ENCODE measurements around the gene NR6A1. TPM values are rescaled to one million over a fixed set of nuclear protein-coding genes. Genes with fewer than 3 reads are reported as not detected.

NR6A1 gene
- total RNA-seq, 2 experiments from 2014 or later: 0.74 to 1.1 TPM

DNA sequence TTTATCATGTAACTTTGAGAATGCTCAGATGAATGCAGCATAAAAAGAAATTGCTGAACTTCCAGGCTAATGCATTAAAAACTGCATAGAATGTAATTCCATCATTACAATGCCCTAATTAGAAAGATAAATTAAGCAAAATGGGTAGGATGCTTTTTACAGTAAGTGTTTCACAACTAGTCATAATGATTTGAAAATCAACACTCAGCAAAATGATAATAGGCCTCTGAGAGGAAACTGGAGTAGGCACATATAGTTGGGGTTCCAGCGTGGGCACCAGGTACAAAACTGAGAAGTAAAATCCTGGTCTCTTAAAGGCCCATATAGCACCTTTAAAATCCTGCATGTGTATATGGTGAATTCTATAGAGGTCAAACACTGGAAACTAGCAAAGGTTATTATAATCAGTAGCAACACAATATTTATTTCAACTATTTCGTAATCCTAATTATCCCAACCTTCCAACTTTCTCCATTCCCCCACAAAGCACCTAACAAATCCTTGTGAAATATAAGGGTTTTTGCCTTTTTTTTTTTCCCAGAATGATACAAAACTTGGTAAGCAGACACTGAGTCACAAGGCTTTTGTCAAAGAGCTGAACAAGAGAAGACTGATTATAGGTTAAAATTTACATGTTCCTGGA is 155.9 kb downstream of the NR6A1 start:
- ChIA-PET POLR2A (interaction anchor here (0.7 kb wide), 1 partner anchor 23 kb away, joined by 3 read pairs; no protein-coding TSS in a partner anchor), CTCF (interaction anchor here (1.1 to 8.2 kb wide), 2 partner anchors 21 to 97 kb away, joined by 4 to 122 read pairs; no protein-coding TSS in a partner anchor)
- H3K4me3 Mint-ChIP-seq: no peak overlapping the region
- DNase-seq (no peak), ATAC-seq (no peak)
- intact Hi-C loops (cut with micrococcal nuclease): no loop called here
- H3K4me1 Mint-ChIP-seq (ENCODE audit: low read depth): no peaks in the 10 kb centered on the region
- H3K27ac Mint-ChIP-seq: no peak overlapping the region
- no peaks in the 10 kb centered on the region for H3K9me3 Mint-ChIP-seq
- TF ChIP-seq, protein P1, sequence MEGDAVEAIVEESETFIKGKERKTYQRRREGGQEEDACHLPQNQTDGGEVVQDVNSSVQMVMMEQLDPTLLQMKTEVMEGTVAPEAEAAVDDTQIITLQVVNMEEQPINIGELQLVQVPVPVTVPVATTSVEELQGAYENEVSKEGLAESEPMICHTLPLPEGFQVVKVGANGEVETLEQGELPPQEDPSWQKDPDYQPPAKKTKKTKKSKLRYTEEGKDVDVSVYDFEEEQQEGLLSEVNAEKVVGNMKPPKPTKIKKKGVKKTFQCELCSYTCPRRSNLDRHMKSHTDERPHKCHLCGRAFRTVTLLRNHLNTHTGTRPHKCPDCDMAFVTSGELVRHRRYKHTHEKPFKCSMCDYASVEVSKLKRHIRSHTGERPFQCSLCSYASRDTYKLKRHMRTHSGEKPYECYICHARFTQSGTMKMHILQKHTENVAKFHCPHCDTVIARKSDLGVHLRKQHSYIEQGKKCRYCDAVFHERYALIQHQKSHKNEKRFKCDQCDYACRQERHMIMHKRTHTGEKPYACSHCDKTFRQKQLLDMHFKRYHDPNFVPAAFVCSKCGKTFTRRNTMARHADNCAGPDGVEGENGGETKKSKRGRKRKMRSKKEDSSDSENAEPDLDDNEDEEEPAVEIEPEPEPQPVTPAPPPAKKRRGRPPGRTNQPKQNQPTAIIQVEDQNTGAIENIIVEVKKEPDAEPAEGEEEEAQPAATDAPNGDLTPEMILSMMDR (IDR thresholded peaks at IDR 0.05): no peak
- H3K27me3 Mint-ChIP-seq: peaks cover 5% of the 10 kb centered on the region
- no peaks in the 10 kb centered on the region for H3K36me3 Mint-ChIP-seq (ENCODE audit: low read depth)

DNA sequence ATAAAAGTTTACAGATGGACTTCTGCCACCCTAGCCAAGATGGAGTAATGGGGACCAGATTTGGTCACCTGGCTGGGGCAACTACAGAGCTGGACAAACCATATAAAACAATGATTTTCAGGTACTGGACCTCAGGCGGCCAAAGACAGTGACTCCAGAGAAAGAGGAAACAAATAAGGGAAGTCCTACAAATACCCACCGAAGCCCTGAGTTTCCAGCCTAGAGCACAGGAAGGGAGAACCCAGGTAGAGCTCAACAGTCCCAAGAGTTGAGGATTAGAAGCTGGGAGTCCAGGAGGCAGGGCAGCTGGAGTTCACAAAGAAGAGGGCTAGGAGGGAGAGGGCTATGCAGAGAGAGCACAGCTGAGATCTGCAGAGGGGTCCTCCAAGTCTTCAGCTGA is 157.3 kb downstream of the NR6A1 start:
- no peak for DNase-seq
- intact Hi-C loops (cut with micrococcal nuclease): no loop called here
- ChIA-PET CTCF (interaction anchor here (0.6 to 8.2 kb wide), 4 partner anchors 16 to 269 kb away, joined by 4 to 122 read pairs (median 6); no protein-coding TSS in a partner anchor), POLR2A (interaction anchor here (0.8 kb wide), 1 partner anchor 18 kb away, joined by 3 read pairs; no protein-coding TSS in a partner anchor)
- TF ChIP-seq, protein P1 (IDR thresholded peaks at IDR 0.05): no peak
- no peak for ATAC-seq
- no peaks in the 10 kb centered on the region for H3K4me1 Mint-ChIP-seq (ENCODE audit: low read depth)
- H3K36me3 Mint-ChIP-seq (ENCODE audit: low read depth): no peaks in the 10 kb centered on the region
- no peak overlapping the region for H3K4me3 Mint-ChIP-seq
- no peak overlapping the region for H3K27ac Mint-ChIP-seq
- no peaks in the 10 kb centered on the region for H3K9me3 Mint-ChIP-seq
- H3K27me3 Mint-ChIP-seq: peaks cover 5% of the 10 kb centered on the region

DNA sequence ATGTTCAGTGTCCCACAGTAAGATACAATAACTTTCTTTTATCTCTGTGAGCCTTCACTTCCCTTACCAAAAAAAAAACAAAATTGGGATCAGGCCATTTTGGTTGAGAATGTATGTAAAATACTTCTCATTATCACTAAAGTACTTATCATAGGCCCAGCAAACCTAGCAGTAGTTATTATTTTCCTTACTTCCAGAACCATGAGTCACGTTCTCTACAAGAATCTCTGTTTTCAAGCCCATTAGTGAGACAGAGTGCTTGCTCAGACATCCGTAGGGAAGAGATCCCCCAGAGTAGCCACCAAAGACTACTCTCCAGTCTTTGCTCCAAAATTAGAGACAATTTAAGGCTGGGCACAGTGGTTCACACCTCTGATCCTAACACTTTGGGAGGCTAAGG is 160.0 kb downstream of the NR6A1 start:
- H3K9me3 Mint-ChIP-seq: no peaks in the 10 kb centered on the region
- H3K36me3 Mint-ChIP-seq (ENCODE audit: low read depth): no peaks in the 10 kb centered on the region
- no peak overlapping the region for H3K4me3 Mint-ChIP-seq
- intact Hi-C loops (cut with micrococcal nuclease): no loop called here
- TF ChIP-seq, protein P1 (IDR thresholded peaks at IDR 0.05): no peak
- no peak overlapping the region for H3K27ac Mint-ChIP-seq
- H3K4me1 Mint-ChIP-seq (ENCODE audit: low read depth): no peaks in the 10 kb centered on the region
- peaks cover 3% of the 10 kb centered on the region for H3K27me3 Mint-ChIP-seq
- POLR2A ChIA-PET: no interaction called here
- CTCF ChIA-PET: no interaction called here
- no peak for ATAC-seq
- DNase-seq: no peak

DNA sequence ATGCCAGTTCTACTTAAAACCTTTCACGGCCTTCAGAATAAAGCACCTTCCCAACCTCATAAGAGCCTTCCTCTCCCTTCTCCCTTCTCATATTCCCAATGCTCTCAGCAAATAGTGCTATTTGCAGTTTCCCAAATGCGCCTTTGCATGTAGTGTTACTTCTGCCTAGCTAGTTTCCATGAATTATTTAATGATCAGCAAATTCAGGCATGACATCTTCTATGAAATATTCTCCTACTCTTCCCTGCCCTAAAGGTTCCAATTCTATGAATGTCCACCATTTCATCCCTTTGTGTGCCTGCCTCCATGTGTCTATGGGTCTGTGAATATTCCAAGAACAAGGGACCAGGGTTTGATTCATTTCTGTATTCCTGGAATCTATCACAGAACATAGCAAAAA is 165.1 kb downstream of the NR6A1 start:
- ChIA-PET CTCF (interaction anchor here (1.2 to 3.3 kb wide), 2 partner anchors 12 to 69 kb away, joined by 3 to 20 read pairs; no protein-coding TSS in a partner anchor), POLR2A (interaction anchor here (0.6 kb wide), 1 partner anchor 120 kb away, joined by 3 read pairs; no protein-coding TSS in a partner anchor)
- Mint-ChIP-seq H3K4me3 (no peak overlapping the region), H3K27me3 (peaks cover 11% of the 10 kb centered on the region), H3K9me3 (no peaks in the 10 kb centered on the region), H3K4me1 (ENCODE audit: low read depth) (no peaks in the 10 kb centered on the region), H3K27ac (no peak overlapping the region), H3K36me3 (ENCODE audit: low read depth) (no peaks in the 10 kb centered on the region)
- intact Hi-C loops (cut with micrococcal nuclease): no loop called here
- no peak for DNase-seq
- TF ChIP-seq, protein P1 (IDR thresholded peaks at IDR 0.05): no peak
- no peak for ATAC-seq

DNA sequence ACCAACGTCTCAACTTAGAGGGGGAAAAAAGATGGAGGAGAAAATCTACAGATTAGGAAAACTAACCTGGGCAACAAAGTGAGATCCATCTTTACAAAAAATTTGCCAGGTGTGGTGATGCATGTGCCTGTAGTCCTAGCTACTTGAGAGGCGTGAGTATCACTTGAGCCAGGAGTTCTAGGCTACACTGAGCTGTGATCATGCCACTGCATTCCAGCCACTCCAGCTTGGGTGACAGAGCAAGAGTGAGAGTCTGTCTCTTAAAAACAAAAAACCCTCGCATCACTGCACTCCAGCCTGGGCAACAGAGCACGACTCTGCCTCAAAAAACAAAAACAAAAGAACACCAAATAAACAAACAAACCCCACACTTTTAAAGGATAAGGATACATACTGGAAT is 165.9 kb downstream of the NR6A1 start:
- ChIA-PET CTCF (interaction anchor here (0.7 to 1.8 kb wide), 2 partner anchors 12 to 107 kb away, joined by 3 to 5 read pairs; no protein-coding TSS in a partner anchor), POLR2A (no interaction called here)
- no peaks in the 10 kb centered on the region for H3K36me3 Mint-ChIP-seq (ENCODE audit: low read depth)
- no peak for ATAC-seq
- intact Hi-C loops (cut with micrococcal nuclease): no loop called here
- H3K27ac Mint-ChIP-seq: no peak overlapping the region
- TF ChIP-seq, protein P1 (IDR thresholded peaks at IDR 0.05): no peak
- no peaks in the 10 kb centered on the region for H3K9me3 Mint-ChIP-seq
- H3K4me1 Mint-ChIP-seq (ENCODE audit: low read depth): no peaks in the 10 kb centered on the region
- no peak overlapping the region for H3K4me3 Mint-ChIP-seq
- DNase-seq: no peak
- H3K27me3 Mint-ChIP-seq: peaks cover 12% of the 10 kb centered on the region
